ENCODE results near the gene CDRT15.
A peak's percentile ranks its signal among the peaks of the same experiment; 100 is the strongest.

The CDRT15 gene

GRCh38 chr17:14207791-14208190, 28.9 kb downstream of the CDRT15 start:
- 0 out of 2 replicates have a peak, but pooled peaks cover 10% of the 10 kb centered on the region for H3K36me3 ChIP-seq (ENCODE audit: low read depth)
- H3K27ac ChIP-seq (ENCODE audit: poor library complexity, severe bottlenecking), result no peak overlapping the region
- ATAC-seq (ENCODE audit: low read depth) (no peak), DNase-seq (ENCODE audit: low spot score) (no peak)
- no peaks in the 10 kb centered on the region for H3K27me3 ChIP-seq (ENCODE audit: insufficient read depth, poor library complexity, severe bottlenecking)
- TF ChIP-seq CTCF (IDR thresholded peaks at IDR 0.05; ENCODE audit: poor library complexity, severe bottlenecking), result no peak
- H3K4me1 ChIP-seq (ENCODE audit: insufficient read depth, poor library complexity, severe bottlenecking), result peaks cover 7% of the 10 kb centered on the region
- H3K4me3 ChIP-seq (ENCODE audit: severe bottlenecking), result no peak overlapping the region
- H3K9me3 ChIP-seq (ENCODE audit: severe bottlenecking), result no peaks in the 10 kb centered on the region

GRCh38 chr17:14206891-14207290, 29.8 kb downstream of the CDRT15 start:
- DNase-seq (ENCODE audit: low spot score), result no peak
- no peak for TF ChIP-seq CTCF (IDR thresholded peaks at IDR 0.05; ENCODE audit: poor library complexity, severe bottlenecking)
- Histone ChIP-seq H3K27me3 (ENCODE audit: insufficient read depth, poor library complexity, severe bottlenecking) (no peaks in the 10 kb centered on the region), H3K4me1 (ENCODE audit: insufficient read depth, poor library complexity, severe bottlenecking) (peaks cover 7% of the 10 kb centered on the region), H3K36me3 (ENCODE audit: low read depth) (0 out of 2 replicates have a peak, but pooled peaks cover 10% of the 10 kb centered on the region), H3K27ac (ENCODE audit: poor library complexity, severe bottlenecking) (no peak overlapping the region), H3K4me3 (ENCODE audit: severe bottlenecking) (no peak overlapping the region), H3K9me3 (ENCODE audit: severe bottlenecking) (no peaks in the 10 kb centered on the region)
- no peak for ATAC-seq (ENCODE audit: low read depth)

GRCh38 chr17:14205992-14206461, 30.6 kb downstream of the CDRT15 start:
- Histone ChIP-seq H3K27ac (ENCODE audit: poor library complexity, severe bottlenecking) (no peak overlapping the region), H3K4me3 (ENCODE audit: severe bottlenecking) (no peak overlapping the region), H3K9me3 (ENCODE audit: severe bottlenecking) (no peaks in the 10 kb centered on the region), H3K4me1 (ENCODE audit: insufficient read depth, poor library complexity, severe bottlenecking) (peaks cover 7% of the 10 kb centered on the region), H3K27me3 (ENCODE audit: insufficient read depth, poor library complexity, severe bottlenecking) (no peaks in the 10 kb centered on the region), H3K36me3 (ENCODE audit: low read depth) (0 out of 2 replicates have a peak, but pooled peaks cover 10% of the 10 kb centered on the region)
- TF ChIP-seq CTCF (IDR thresholded peaks at IDR 0.05; ENCODE audit: poor library complexity, severe bottlenecking), result no peak
- peak; percentile 86 for DNase-seq (ENCODE audit: low spot score)
- ATAC-seq (ENCODE audit: low read depth), result peak; percentile 100

- no peak for ATAC-seq (ENCODE audit: low read depth)
- no peak for TF ChIP-seq CTCF (IDR thresholded peaks at IDR 0.05; ENCODE audit: poor library complexity, severe bottlenecking)
- Histone ChIP-seq H3K4me1 (ENCODE audit: insufficient read depth, poor library complexity, severe bottlenecking) (peaks cover 7% of the 10 kb centered on the region), H3K27ac (ENCODE audit: poor library complexity, severe bottlenecking) (no peak overlapping the region), H3K4me3 (ENCODE audit: severe bottlenecking) (no peak overlapping the region), H3K9me3 (ENCODE audit: severe bottlenecking) (no peaks in the 10 kb centered on the region), H3K27me3 (ENCODE audit: insufficient read depth, poor library complexity, severe bottlenecking) (no peaks in the 10 kb centered on the region), H3K36me3 (ENCODE audit: low read depth) (0 out of 2 replicates have a peak, but pooled peaks cover 10% of the 10 kb centered on the region)
- DNase-seq (ENCODE audit: low spot score), result no peak
Measured at GRCh38 chr17:14205380-14205779, 31.3 kb downstream of the CDRT15 start.

- H3K4me1 ChIP-seq (ENCODE audit: insufficient read depth, poor library complexity, severe bottlenecking), result peaks cover 7% of the 10 kb centered on the region
- no peak overlapping the region for H3K27ac ChIP-seq (ENCODE audit: poor library complexity, severe bottlenecking)
- 0 out of 2 replicates have a peak, but pooled peaks cover 10% of the 10 kb centered on the region for H3K36me3 ChIP-seq (ENCODE audit: low read depth)
- no peak for ATAC-seq (ENCODE audit: low read depth)
- H3K4me3 ChIP-seq (ENCODE audit: severe bottlenecking), result no peak overlapping the region
- H3K9me3 ChIP-seq (ENCODE audit: severe bottlenecking), result no peaks in the 10 kb centered on the region
- no peak for DNase-seq (ENCODE audit: low spot score)
- TF ChIP-seq CTCF (IDR thresholded peaks at IDR 0.05; ENCODE audit: poor library complexity, severe bottlenecking), result no peak
- no peaks in the 10 kb centered on the region for H3K27me3 ChIP-seq (ENCODE audit: insufficient read depth, poor library complexity, severe bottlenecking)
Measured at GRCh38 chr17:14204546-14204945, 32.1 kb downstream of the CDRT15 start.
